K562 (cell line): ENCODE data around the gene PRTN3. TPM values are rescaled to one million over a fixed set of nuclear protein-coding genes. Genes with fewer than 3 reads are reported as not detected.
A peak's percentile ranks its signal among the peaks of the same experiment; 100 is the strongest.

Experiments
- ATF7 ChIP-seq: fragments of 450-650 bp; IDR thresholded peaks from 2 replicates; pipeline ENCODE4 v1.7.1; 2014; ENCODE audit warnings: mild to moderate bottlenecking, moderate library complexity
- BACH1 ChIP-seq: fragments of 200-800 bp; sonication (Bioruptor generic); IDR thresholded peaks from 2 replicates; pipeline ENCODE4 v1.6.1; 2016; ENCODE audit warnings: missing genetic modification characterization, missing compliant biosample characterization
- CBFB ChIP-seq: sonication (generic); formaldehyde crosslinking; IDR thresholded peaks from 2 replicates; pipeline ENCODE4 v1.4.0; 2020; ENCODE audit warnings: mild to moderate bottlenecking, missing genetic modification reagents
- ILK ChIP-seq: fragments of 450-650 bp; IDR thresholded peaks from 2 replicates; pipeline ENCODE4 v1.6.1; 2016; ENCODE audit warnings: missing genetic modification characterization, low read depth, mild to moderate bottlenecking, missing compliant biosample characterization, moderate library complexity, borderline replicate concordance
- JUNB ChIP-seq: fragments of 450-650 bp; formaldehyde crosslinking; conservative IDR thresholded peaks from 2 replicates; pipeline ENCODE4 v1.4.0; 2020; ENCODE audit warnings: mild to moderate bottlenecking
- KDM4B ChIP-seq, 2 experiments: fragments of 450-650 bp in 1 of 2; sonication (generic) in 1 of 2; IDR thresholded peaks; 2 replicates each; pipeline ENCODE4 v1.6.1; 2016 to 2017; ENCODE audit warnings: borderline replicate concordance in 2 of 2, antibody characterized with exemption in 1 of 2, low read depth in 1 of 2, mild to moderate bottlenecking in 1 of 2
- KDM5B ChIP-seq: fragments of 200-600 bp; sonication (generic); IDR thresholded peaks from 2 replicates; pipeline ENCODE4 v1.6.1; 2012; ENCODE audit warnings: low read depth, mild to moderate bottlenecking, moderate library complexity, low read length, control low read depth, inconsistent platforms; ENCODE audit not compliant: insufficient replicate concordance
- NR2C2 ChIP-seq, 2 experiments: fragments of 200-800 bp in 1 of 2; sonication (Bioruptor generic) in 1 of 2; sonication (generic) in 1 of 2; formaldehyde crosslinking in 1 of 2; IDR thresholded peaks; 2 replicates each; pipeline versions ENCODE4 v1.6.1 to v1.8.0; 2016 to 2022; ENCODE audit warnings: mild to moderate bottlenecking in 1 of 2, missing compliant biosample characterization in 1 of 2, missing genetic modification characterization in 1 of 2, missing genetic modification reagents in 1 of 2
- POLR2G ChIP-seq: fragments of 200-400 bp; formaldehyde crosslinking; IDR thresholded peaks from 2 replicates; pipeline ENCODE4 v1.6.1; 2017; ENCODE audit warnings: low read depth, mild to moderate bottlenecking, antibody characterized with exemption, low read length, moderate library complexity
- PRPF4 ChIP-seq: fragments of 200-400 bp; formaldehyde crosslinking; IDR thresholded peaks from one replicate; pipeline ENCODE4 v1.6.1; 2017; ENCODE audit warnings: low read length, low read depth, mild to moderate bottlenecking; ENCODE audit not compliant: insufficient read depth, poor library complexity, severe bottlenecking
- RBFOX2 ChIP-seq: fragments of 200-400 bp; formaldehyde crosslinking; IDR thresholded peaks from 2 replicates; pipeline ENCODE4 v1.6.1; 2017; ENCODE audit warnings: low read depth, mild to moderate bottlenecking, low read length, moderate library complexity
- ZFX ChIP-seq: sonication (generic); formaldehyde crosslinking; IDR thresholded peaks from 2 replicates; pipeline ENCODE4 v1.8.0; 2022; ENCODE audit warnings: mild to moderate bottlenecking, missing genetic modification reagents, moderate library complexity
- polyA plus RNA-seq, 8 experiments: library from polyadenylated mRNA; depleted of rRNA in 4 of 8; stranded (reverse) in 5 of 8; unstranded in 3 of 8; fragments of >200 nt; fragmentation: Nextera tagmentation in 2 of 8; fragmentation: Illumina TruSeq in 1 of 8; extraction: Ambion mirVana in 2 of 8; extraction: Trizol in 1 of 8; gene quantifications; 2 replicates each; pipeline versions ENCODE4 v1.2.1 to v1.2.3, GENCODE V29; 2011 to 2014; ENCODE audit warnings: inconsistent platforms in 1 of 8, missing spikeins in 1 of 8
- total RNA-seq, 7 experiments: library from RNA; depleted of rRNA in 6 of 7; stranded (reverse); fragments of >200 nt in 6 of 7; fragmentation: Illumina TruSeq in 2 of 7; extraction: Trizol in 2 of 7; gene quantifications; 2 replicates each; pipeline versions ENCODE4 v1.2.1 to v1.2.3, GENCODE V29; 2011 to 2021; ENCODE audit warnings: low replicate concordance in 1 of 7
- TF ChIP-seq, protein P1 (sequence below), 2 experiments: fragments of 150-350 bp in 1 of 2; IDR thresholded peaks; 2 replicates each; pipeline ENCODE4 v1.6.1; 2012 to 2016; ENCODE audit warnings: low read depth in 2 of 2, low read length in 2 of 2, mild to moderate bottlenecking in 1 of 2, moderate library complexity in 1 of 2

The PRTN3 gene
- total and polyA plus RNA-seq, 9 of the 15 experiments (the other 6 are each of a cell fraction or from before 2014, with no cell fraction given), result 0.14 to 0.86 (median 0.43) TPM; not detected in 3

DNA sequence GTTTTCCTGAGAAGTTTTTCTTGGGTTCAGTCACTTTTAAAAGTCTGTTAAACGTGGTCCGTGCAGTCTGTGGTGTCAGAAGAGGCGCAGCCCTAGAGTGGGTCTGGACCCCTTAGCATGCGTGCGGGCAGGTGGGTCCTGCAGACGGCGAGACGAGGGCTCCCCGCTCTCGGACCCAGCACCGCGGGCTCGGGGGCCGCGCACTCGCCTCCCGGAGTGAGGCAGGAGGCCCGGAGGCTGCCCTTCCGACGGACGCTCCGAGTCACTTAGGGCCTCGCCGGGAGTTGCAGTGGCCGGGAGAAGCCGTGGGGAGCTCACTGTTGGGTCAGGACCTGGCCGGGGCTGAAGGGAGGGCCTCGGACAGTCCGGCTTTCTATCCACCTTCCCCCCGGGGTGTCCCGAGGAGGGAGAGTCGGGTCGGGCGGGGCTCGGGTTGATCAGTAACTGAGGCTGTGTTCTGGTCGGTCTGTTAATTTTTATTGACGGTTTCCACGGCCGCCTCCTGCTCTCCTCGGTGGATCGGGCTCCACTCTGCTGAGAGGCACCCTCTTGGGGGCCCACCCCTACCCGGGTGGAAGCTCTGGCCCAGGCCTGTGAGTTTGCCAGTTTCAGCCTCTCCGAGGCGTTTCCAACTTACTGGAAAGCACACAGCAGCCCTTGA is 42.3 kb upstream of the PRTN3 start (continued):
- peak; percentile 46 for TF ChIP-seq KDM5B
- TF ChIP-seq, protein P1, sequence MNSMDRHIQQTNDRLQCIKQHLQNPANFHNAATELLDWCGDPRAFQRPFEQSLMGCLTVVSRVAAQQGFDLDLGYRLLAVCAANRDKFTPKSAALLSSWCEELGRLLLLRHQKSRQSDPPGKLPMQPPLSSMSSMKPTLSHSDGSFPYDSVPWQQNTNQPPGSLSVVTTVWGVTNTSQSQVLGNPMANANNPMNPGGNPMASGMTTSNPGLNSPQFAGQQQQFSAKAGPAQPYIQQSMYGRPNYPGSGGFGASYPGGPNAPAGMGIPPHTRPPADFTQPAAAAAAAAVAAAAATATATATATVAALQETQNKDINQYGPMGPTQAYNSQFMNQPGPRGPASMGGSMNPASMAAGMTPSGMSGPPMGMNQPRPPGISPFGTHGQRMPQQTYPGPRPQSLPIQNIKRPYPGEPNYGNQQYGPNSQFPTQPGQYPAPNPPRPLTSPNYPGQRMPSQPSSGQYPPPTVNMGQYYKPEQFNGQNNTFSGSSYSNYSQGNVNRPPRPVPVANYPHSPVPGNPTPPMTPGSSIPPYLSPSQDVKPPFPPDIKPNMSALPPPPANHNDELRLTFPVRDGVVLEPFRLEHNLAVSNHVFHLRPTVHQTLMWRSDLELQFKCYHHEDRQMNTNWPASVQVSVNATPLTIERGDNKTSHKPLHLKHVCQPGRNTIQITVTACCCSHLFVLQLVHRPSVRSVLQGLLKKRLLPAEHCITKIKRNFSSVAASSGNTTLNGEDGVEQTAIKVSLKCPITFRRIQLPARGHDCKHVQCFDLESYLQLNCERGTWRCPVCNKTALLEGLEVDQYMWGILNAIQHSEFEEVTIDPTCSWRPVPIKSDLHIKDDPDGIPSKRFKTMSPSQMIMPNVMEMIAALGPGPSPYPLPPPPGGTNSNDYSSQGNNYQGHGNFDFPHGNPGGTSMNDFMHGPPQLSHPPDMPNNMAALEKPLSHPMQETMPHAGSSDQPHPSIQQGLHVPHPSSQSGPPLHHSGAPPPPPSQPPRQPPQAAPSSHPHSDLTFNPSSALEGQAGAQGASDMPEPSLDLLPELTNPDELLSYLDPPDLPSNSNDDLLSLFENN (IDR thresholded peaks at IDR 0.05; ENCODE audit: low read depth in 2 of 2, low read length in 2 of 2), result no peak
- TF ChIP-seq CBFB (CRISPR knock-in tag), result no peak
- TF ChIP-seq ILK (tag), result no peak
- TF ChIP-seq POLR2G, result peak; percentile 82
- no peak for TF ChIP-seq NR2C2 (CRISPR knock-in tag; IDR thresholded peaks at IDR 0.05)
- TF ChIP-seq NR2C2 (tag; IDR thresholded peaks at IDR 0.05), result no peak
- TF ChIP-seq PRPF4, result peak; percentile 80
- no peak for TF ChIP-seq JUNB (CRISPR knock-in tag)
- peak; percentile 42 for TF ChIP-seq ZFX (CRISPR knock-in tag)
- TF ChIP-seq BACH1 (tag), result no peak
- no peak for TF ChIP-seq ATF7
- no peak for TF ChIP-seq KDM4B (IDR thresholded peaks at IDR 0.05; ENCODE audit: borderline replicate concordance in 2 of 2, low read depth in 1 of 2)
- peak; percentile 87 for TF ChIP-seq RBFOX2
